GDM1 (cell line): ENCODE measurements around the gene MINDY3.

Experiments used
- DNase-seq: peaks from one replicate; lab custom pipeline; 2025; lab: John Stamatoyannopoulos, UW

MINDY3 gene

GRCh38 chr10:15738270-15738925 is 121.9 kb downstream of the MINDY3 start:
- no peak for DNase-seq

DNA sequence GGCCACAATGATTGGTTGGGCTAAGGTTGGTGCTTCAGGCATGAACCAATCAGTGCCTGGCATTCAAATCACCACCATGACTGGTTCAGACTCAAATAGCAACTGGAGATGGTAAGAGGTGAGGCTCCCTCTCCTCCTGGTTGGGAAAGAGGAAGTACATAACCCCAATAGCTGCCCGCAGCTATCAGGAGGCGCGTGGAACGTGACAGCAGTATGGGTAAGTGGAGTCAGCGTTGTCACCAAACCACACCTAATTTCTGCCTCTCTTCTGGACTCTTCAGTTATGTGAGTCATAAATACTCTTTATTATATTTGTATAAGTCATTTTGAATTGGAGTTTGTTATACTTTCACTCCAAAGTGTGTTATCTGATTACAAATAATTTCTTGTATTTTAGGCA is 122.7 kb downstream of the MINDY3 start:
- DNase-seq: no peak

DNA sequence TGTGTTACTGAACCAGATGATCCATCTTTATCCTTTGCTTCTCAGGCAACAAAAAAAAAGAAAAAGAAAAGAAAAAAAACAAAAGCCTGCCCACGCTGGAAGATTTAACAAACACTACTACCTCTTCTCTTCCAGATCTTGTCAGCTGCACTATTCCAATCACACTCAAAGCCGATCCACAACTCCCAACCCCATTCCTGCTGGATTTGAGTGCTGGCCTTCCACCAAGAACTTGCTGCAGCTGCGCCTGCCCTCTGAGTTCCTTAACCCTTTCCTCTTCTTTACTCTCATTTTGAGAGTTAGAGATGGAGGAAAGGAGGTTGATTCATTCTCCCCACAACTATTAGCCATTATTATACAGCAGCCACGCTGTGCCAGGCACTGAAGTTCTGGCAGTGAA is 124.5 kb downstream of the MINDY3 start:
- no peak for DNase-seq

DNA sequence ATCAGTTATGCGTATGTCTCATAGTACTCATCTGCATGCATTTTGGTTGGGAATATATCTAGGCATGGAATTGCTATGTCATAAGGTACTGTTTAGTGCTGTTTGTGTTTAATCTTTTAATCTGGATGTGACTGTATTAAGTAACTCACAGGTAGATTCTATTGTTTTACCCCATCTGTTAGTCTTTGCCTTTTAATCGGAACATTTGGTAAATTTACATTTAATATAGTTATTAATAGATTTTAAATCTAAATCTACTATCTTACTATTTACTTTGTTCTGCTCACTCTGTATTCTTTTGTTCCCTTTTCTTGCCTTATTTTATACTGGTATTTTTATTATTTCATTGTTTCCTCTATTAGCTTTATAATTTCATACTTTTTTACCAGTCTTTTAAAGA is 130.0 kb downstream of the MINDY3 start:
- DNase-seq: no peak

DNA sequence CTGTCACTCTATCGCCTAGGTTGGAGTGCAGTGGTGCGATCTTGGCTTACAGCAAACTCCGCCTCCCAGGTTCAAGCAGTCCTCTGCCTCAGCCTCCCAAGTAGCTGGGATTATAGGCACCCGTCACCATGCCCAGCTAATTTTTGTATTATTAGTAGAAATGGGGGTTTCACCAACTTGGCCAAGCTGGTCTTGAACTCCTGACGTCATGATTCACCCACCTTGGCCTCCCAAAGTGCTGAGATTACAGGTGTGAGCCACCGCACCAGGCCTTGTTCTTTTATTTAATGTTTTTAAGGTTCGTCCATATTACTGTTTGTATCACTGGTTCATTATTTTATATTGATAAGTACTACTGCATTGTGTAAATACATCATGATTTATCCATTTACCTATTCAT is 130.4 kb downstream of the MINDY3 start:
- no peak for DNase-seq
